Stimulated activated CD4-positive, alpha-beta T cell treated with anti-CD3 and anti-CD28 coated beads, Interleukin-15, amount 100 ng/mL, for 48 hours (primary cell): ENCODE results near the gene LZTS2.
"Not testable (repeated sequence)": the region's sequence is repeated elsewhere in the genome, so short reads cannot be mapped to it uniquely, and the experiment has no call there.

Experiments
- DNase-seq, 2 donors: peaks; one replicate each; pipeline ENCODE4 v3.0.0-alpha.2; 2020; ENCODE audit warnings: low read depth in 2 of 2

LZTS2 gene, protein sequence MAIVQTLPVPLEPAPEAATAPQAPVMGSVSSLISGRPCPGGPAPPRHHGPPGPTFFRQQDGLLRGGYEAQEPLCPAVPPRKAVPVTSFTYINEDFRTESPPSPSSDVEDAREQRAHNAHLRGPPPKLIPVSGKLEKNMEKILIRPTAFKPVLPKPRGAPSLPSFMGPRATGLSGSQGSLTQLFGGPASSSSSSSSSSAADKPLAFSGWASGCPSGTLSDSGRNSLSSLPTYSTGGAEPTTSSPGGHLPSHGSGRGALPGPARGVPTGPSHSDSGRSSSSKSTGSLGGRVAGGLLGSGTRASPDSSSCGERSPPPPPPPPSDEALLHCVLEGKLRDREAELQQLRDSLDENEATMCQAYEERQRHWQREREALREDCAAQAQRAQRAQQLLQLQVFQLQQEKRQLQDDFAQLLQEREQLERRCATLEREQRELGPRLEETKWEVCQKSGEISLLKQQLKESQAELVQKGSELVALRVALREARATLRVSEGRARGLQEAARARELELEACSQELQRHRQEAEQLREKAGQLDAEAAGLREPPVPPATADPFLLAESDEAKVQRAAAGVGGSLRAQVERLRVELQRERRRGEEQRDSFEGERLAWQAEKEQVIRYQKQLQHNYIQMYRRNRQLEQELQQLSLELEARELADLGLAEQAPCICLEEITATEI

DNA sequence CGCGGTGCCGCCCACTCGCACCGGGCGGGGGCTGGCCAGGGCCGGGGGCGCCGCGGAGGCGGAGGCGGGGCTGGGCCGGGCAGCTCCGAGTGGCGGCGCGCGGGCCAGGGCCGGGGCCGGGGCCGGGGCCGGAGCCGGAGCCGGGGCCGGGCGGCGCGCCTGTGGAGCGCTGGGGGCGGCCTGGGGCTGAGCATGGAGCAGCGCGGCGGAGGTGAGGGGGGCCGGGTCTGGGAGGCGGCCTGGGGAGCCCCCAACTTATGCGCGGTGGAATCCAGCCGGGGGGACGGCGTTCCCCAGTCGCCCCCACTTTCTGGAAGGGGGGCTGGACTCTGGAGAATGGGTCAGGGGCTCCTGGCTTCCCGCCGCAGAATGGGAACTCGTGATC lies at the start of gene LZTS2:
Gene LZTS2 (plus strand): TSS at position 67 of the 385 bp plus-strand sequence. CDS start 2,731 bp downstream, outside the sequence.
- no peak for DNase-seq

DNA sequence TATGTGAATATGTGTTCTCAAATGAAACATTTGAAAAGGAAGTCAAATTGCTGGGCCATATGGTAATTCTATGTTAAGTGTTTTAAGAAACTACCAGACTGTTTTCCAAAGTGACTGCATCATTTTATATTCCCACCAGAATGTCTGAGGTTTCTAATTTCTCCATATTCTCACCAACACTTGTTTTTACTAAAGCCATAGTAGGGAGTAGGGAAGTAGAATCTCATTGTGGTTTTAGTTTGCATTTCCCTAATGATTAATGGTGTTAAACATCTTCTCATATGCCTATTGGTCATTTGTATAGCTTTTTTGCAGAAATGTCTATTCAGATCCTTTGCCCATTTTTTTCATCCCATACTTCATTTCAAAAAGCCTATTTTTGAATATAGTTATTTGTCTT lies 39.4 kb upstream of the LZTS2 start:
- no peak for DNase-seq

DNA sequence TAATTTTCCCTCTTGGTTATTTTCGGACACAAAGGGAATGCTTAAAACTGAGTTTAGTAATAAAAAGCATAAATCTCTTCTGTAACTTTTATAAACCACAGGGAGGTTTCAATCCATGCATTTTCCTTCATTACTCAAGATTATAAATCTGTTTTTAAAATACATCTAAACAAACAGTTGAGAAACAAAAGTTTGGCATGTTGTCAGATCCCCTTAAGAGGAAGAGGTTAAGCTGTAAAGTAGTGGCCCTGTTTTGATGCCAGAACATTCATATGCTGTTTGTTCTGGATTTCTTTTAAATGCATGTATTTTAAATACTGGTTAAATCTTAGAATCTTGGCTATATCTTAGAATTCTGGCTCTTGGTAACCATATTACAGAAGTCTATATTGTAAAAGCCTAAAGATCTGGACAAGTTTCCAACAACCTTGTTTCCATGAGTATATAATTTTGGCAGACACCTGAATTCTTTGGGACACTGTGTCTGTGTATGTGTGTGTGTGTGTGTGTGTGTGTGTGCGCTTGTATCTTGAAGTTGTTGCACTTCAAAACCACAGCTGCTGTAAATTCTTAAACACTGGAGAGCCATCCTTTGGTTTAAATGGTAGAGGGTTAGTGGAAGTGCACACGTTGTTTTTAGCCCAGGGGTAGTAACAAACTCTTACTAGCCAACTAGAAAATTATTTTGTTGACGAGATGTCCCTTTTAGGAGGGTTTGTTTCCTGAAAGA lies 37.1 kb upstream of the LZTS2 start:
- DNase-seq, result no peak

DNA sequence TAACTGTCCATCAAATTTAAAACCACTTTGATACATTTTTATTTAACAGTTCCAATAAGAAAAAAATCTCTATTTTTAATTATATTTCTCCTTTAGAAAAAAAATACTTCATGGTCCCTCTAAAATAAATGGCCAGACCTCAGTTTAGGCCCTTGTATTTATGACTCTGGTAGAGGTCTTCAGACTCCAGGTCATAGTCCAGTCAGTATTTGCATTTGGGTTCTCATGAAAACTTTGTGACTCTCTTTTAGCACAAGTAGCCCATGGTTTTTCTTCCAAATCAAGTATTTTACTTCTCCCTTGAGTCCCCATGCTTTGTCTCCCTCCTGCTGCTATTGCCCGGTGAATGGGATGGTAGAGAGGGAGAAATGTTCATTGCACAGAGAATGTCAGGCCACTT lies 35.8 kb upstream of the LZTS2 start:
- no peak for DNase-seq

DNA sequence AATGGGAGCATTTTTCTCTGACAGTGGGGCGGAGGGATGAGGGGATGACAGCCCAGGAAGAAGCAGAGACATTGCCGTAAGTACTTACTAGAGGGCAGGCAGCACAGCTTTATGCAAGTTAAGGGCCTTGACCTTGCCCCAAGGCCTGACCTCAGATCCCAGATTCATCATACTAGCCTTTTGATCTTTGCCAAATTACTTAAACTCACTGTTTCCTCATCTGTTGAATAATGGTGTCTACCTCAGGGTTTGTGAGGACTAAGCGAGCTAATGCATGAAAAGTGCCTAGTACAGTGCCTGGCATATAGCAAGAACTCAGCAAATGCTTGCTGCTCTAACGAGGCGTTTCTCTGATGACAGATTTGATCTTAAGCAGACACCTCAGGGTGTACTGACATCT lies 33.8 kb upstream of the LZTS2 start:
- DNase-seq, result no peak

DNA sequence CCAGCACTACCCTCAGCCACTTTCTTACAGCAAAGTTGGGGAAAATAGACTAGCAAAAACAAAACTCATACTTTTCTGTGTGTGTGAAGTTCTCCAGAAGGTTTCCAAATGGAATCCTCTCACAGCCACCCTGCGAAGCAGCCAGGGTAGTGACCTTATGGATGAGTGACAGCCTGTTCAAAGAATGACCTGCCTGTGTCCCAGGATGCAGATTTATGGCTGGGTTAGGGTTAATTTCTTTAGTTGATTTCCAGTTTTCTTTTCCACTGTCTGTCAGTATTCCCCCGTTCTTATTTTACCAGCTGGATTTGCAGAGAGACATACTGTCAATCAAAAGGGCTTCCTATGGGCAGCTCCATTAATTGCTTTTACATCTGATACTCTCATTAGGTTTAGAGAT lies 32.7 kb upstream of the LZTS2 start:
- no peak for DNase-seq

DNA sequence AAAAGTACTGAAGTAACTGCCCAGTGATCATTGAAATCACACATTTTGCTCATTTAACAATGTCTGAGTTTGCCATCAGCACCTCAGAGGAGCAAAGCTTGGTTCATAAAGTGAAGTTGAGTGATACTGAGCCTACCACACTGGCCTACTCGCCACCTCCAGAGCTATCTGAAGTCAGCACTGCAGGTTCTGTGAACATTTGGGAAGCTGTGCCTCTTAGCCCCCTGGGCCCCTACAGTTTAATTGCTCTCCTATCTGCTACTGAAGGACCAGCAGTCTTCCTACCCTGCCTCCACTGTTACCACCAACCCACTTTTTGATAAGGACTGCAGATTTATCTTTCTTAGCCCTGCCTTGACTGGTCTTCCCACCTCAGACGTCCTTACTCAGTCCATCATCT lies 32.3 kb upstream of the LZTS2 start:
- DNase-seq, result no peak

DNA sequence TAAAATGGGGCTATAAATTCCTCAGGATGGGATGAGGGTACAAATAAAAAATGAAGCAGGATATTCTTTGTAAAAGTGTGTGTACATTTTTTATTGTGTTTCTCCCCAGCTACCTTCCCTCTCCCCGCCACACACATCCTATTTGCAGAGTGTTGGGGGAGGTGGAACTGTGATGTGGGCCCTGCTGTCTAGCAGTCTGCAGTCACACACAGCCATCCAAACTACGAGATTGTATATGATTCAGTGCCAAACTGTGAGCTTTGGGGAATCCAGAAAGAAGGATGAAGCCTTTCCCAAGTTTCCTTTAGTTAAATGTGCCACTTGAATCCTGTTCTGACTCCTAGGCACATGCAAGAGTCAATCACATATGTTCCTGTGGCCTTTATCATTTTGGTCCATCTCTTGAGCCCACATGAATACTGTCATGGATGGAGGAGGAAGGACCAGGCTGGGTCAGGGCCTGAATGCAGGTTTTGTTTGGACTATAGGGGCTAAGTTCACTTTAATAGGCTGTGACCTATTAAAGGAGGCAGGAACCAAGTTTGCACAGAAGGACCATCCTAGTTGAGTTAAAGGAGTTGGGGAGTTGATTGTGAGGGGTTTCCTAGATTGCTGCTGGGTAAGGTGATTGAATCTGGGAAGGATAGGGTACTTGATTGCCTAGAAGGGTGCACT lies 31.4 kb upstream of the LZTS2 start:
- no peak for DNase-seq

DNA sequence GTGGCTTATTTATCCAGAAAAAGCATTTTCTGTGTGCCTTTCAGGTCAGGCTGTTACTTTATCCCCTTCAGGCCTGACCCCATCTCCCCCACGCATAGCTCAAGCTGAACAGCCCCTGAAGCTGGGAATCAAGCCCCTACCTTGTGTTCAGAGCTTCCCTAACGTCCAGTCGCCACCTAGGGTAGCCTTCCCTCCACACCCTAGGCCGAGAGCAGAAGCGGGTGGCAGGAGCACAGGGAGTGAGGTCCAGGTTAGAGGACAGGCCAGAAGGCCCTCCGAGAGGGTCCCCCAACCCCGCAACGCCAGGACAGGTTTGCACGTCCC lies 30.8 kb upstream of the LZTS2 start:
- DNase-seq, result no peak

DNA sequence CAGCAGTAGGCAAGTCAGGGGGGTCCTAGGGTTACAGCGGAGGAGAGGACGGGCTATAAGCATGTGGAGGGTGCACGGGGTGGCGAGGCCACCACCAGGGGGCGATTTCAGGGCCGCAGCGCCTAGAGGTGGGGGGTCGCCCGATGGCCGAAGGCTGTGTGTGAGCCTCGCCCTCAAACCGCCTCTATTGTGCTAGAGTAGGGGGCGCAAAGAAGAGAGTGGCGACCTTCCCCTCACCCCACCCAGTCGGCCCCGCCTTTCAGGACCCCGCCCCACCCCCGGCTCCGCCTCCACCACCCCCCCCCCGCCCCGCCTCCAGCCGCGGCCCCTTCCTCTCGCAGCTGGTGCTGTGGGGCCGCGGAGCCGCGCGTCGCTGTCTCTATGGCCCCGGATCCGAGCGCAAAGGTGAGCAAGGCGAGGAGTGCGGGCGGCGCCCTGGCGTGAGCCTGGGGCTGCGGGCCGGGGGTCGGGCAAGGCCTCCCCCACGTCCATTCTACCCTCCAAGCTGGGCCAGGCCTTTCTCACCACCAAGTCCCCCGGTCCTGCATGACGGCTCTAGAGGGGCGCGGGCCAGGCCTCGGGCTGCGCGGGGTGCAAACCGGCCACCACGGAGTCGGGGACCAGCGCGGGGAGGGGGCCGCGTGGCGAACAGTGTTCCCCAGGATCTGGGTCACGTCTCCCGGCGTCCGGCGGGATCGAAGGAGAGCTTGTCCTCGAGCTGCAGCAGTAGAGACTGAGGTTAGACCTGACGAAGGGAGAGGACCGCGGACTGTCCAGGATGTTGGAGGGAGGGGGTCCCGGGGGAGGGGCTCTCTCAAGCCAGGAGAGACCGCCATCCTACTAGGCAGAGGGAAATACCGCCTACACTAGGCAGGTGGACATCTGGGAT lies 30.2 kb upstream of the LZTS2 start, which contains the start of gene SEMA4G:
Gene SEMA4G (plus strand): TSS at position 318 of the 889 bp plus-strand sequence. CDS start 3,409 bp downstream, outside the sequence.
- no peak for DNase-seq

DNA sequence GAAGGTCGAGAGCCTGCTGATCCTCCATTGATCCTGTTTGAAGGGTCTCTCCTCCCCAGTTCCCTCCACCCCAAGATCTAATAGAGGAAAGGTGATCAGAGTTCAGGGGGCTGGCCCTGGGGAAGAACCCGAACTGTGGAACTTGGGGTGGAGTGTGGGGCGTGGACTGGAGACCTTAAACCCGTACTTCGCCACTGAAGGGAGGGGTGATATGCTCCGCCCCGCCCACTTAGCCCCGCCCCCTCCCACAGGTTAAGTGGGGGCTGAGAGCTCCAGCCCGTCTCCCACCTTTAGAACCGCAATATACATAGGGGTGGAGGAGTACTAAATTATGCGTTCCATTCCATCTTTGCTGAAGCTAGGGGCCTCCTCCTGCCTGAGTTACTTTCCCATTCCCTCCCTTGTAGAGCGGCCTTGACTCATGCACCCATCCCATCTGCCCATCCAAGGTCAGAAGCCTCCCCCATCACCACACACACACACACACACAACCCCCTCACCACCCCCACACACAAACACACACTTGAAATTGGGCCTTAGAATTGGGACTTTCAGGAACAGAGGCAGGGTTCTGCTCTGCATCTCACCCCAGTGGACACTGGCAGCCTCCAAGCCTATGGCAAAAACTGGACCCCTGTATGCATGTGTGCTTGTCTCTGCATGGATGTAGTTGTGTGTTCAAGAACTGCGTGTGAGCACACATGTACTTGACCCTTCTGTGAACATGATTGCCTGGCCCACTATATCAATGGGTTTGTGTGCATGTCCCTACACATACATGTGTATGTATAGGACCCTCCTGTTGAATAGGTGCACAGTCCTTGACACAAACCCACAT lies 29.3 kb upstream of the LZTS2 start:
- DNase-seq, result no peak

DNA sequence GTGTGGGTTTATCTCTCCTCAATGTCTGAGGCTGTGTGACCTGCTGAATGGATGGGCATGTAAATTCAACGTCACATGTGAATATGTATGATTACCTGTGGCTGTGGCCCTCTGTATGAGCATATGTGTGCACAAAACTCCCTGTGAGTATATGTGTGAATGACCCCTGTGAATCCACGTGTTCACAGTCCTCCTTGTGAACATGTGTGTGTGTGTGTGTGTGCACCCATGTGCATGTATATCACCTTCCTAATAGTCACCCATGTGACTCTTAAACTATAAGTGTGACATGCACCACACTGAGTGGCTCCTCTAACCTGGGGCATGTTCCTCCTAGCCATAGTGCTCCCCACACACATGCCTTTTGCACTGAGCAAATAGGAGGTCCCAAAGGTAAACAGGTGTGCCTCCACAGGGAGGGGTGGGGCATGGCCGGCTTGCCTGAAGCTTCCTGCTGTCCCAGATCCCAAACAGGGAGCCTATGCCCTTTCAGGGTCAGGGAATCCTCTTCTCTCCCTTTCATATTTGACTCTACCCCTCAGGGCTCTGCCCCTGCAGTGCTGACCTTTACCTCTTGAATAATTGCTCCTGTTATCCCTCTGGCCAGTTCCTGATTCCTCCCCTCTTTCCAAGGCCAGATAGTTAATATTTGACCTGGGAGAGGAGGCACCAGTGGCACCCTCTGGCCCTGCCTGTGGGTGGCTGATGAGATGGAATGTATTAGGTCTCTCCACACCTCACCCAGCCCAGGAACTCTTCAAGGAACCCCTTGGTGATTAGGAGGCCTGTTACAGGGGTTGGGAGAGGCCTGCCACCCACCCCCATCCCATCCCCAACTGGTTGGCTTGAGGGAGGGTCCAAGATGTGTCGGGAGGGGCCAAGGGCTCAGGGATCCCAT lies 28.4 kb upstream of the LZTS2 start:
- no peak for DNase-seq

DNA sequence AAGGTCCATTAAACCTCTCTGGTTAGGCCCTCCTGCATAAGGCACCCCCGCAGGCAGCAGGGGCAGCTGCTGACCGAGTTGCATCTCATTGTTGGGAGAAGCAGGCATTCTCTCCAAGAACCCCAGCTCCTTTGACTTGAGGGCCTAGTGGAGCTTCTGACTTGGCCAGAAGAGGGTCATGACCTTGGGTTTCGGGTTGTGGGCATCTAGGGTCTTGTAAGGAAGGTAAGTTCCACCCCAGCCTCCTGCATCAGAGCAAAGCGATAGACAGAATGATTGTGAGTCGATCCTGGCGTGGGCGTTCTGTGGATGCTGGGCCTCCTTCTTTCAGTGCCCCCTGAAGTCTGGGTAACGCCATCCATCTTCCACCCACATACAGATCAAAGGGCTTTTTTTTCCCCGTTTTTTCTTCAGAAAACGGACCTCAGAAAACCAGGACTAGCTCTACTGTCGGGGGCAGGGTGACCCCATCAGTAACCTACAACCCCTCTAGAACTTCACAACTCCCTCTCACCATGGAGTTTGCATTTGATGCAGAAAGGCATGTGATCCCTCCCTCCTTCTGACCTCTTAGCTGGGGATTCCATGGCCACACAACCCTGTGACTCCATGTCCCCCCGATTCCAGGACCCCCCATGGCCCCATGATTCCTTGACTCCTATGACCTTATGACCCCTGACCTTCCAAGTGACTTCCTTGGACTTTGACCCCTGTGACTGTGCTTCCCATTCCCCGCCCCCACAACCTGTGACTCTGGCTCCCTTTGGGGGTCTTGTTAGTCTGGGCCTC lies 27.3 kb upstream of the LZTS2 start:
- DNase-seq, result no peak

DNA sequence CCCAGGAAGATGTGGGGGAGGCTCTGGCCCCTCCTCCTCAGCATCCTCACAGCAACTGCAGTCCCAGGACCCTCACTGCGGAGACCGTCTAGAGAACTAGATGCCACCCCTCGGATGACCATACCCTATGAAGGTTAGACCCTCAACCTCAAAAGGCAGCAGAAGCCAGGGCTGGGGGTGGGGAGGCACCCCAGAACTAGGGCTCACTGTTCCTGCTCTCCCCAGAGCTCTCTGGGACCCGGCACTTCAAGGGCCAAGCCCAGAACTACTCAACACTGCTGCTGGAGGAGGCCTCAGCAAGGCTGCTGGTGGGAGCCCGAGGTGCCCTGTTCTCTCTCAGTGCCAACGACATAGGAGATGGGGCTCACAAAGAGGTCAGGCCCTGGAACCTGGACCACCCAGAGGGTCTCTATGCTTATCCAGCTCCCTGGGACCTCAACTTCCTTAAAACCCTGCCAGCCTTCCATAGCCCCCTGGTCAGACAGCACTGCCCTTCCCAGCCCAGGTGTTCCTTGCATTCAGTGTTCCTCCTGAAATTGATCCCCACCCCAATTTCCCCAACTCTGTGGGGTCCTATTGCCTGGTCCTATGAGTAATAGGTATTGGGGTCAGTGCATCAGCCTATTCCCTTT lies 26.6 kb upstream of the LZTS2 start:
- no peak for DNase-seq

DNA sequence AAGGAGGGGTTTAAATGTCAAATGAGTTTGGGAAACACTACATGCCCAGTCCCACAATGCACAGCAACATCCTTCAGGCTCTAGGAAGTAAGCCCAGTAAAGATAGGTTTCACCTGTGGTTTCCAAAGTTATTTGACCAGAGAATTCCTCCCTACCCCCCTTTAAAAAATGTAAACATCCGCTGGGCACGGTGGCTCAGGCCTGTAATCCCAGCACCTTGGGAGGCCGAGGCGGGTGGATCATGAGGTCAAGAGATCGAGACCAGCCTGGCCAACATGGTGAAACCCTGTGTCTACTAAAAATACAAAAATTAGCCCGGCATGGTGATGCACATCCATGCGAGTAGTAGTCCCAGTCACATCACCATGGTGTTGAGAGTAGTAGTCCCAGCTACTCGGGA lies 24.2 kb upstream of the LZTS2 start:
- not testable (repeated sequence) for DNase-seq

DNA sequence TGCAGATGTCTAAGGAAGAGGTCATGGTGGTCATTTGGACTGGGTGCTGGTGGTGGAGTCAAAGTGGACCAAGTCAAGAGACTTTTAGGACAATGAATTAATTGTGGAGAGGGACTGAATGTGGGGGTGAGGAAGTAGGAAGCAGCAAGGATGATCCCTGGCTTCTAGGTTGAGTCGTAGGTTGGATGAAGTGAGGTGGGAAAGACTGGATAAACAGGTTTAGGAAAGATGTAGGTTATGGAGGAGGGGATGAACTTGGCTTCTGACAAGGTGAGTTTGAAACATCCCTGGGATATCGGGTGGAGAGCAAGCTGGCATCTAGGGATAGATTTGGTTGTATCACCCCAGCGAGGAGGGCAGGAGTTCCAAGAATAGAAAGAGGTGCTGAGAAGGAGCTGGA lies 22.7 kb upstream of the LZTS2 start:
- no peak for DNase-seq

DNA sequence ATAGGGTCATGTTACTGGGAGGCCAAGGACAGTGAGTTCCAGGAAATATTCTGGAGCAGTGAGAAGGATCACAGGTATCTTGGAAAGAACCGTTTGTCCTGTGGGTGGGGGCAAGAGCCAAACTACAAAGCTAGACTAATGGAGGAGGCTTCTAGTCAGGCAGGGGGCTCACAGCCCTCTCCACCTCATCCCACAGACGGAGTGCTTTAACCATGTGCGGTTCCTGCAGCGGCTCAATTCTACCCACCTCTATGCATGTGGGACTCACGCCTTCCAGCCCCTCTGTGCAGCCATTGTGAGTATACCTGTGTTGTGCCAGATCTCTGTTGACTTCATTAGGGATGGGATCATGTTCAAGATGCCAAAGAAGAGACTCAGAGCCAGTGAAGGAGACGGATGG lies 22.2 kb upstream of the LZTS2 start:
- DNase-seq, result no peak
